ENCODE data around the gene RAB42. TPM values are rescaled to one million over a fixed set of nuclear protein-coding genes. Genes with fewer than 3 reads are reported as not detected.
A peak's percentile ranks its signal among the peaks of the same experiment; 100 is the strongest.

RAB42 gene
- total and polyA plus RNA-seq, 9 of the 15 experiments (the other 6 are each of a cell fraction or from before 2014, with no cell fraction given) = 0.07 to 0.14 (median 0.12) TPM; not detected in 6

- TF ChIP-seq SNIP1 (IDR thresholded peaks at IDR 0.05; ENCODE audit: low read depth) (peak; percentile 25; the same call in 1 of the 2 replicates), CBFA2T2 (conservative IDR thresholded peaks at IDR 0.05) (0 out of 2 replicates have a peak, but pooled peaks have one; percentile 13), ZNF583 (CRISPR knock-in tag; IDR thresholded peaks at IDR 0.05) (no peak), ATF1 (CRISPR knock-in tag; IDR thresholded peaks at IDR 0.05) (peak; percentile 47; the same call in 1 of the 2 replicates), ATF1 (tag; IDR thresholded peaks at IDR 0.05) (peak; percentile 94), PHTF2 (CRISPR knock-in tag; IDR thresholded peaks at IDR 0.05) (no peak; the same call in 1 of the 2 replicates), XRCC3 (IDR thresholded peaks at IDR 0.05) (no peak), KDM4B (IDR thresholded peaks at IDR 0.05; ENCODE audit: borderline replicate concordance in 2 of 2, low read depth in 1 of 2) (peak in 1 of 2 experiments; percentile 89; a peak in 1 of 4 replicates), SIRT6 (IDR thresholded peaks at IDR 0.05; ENCODE audit: low read depth, low read length) (no peak), FOXP1 (CRISPR knock-in tag; IDR thresholded peaks at IDR 0.05) (peak; percentile 13; the same call in 1 of the 2 replicates), IRF1 (CRISPR knock-in tag; IDR thresholded peaks at IDR 0.05; ENCODE audit: borderline replicate concordance) (peak; percentile 67; the same call in 1 of the 2 replicates), E2F1 (CRISPR knock-in tag; IDR thresholded peaks at IDR 0.05) (peak; percentile 98), HMGN3 (IDR thresholded peaks at IDR 0.05; ENCODE audit: borderline replicate concordance, extremely low read depth, insufficient read length, low read depth, low read length) (peak; percentile 98), SMAD4 (CRISPR knock-in tag; conservative IDR thresholded peaks at IDR 0.05) (peak; percentile 57; the same call in 1 of the 2 replicates), NR2F6 (CRISPR knock-in tag; IDR thresholded peaks at IDR 0.05) (peak; percentile 67; the same call in 1 of the 2 replicates), PYGO2 (tag; IDR thresholded peaks at IDR 0.05) (no peak), TOE1 (IDR thresholded peaks at IDR 0.05; ENCODE audit: borderline replicate concordance) (peak; percentile 81; the same call in 1 of the 2 replicates), TOE1 (CRISPR knock-in tag; IDR thresholded peaks at IDR 0.05; ENCODE audit: borderline replicate concordance, low read depth) (peak; percentile 95), ZNF780A (CRISPR knock-in tag; IDR thresholded peaks at IDR 0.05) (no peak), CAMTA2 (CRISPR knock-in tag; conservative IDR thresholded peaks at IDR 0.05) (no peak; the same call in 1 of the 2 replicates), TBL1XR1 (IDR thresholded peaks at IDR 0.05; ENCODE audit: low read length in 2 of 2) (peak; percentile 77 to 89), CBX1 (IDR thresholded peaks at IDR 0.05; ENCODE audit: low read depth) (peak; percentile 99), RBM25 (IDR thresholded peaks at IDR 0.05; ENCODE audit: low read depth, low read length, severe bottlenecking) (no peak), MAFK (IDR thresholded peaks at IDR 0.05; ENCODE audit: low read length) (no peak; the same call in none of the 2 replicates), EHMT2 (IDR thresholded peaks at IDR 0.05) (no peak), PHF8 (IDR thresholded peaks at IDR 0.05; ENCODE audit: borderline replicate concordance, low read length) (peak; percentile 100)
Measured at GRCh38 chr1:28581531-28582247, 10.4 kb upstream of the RAB42 start (continued).
